Measurements from ENCODE around the gene CENPO.

The CENPO gene

DNA sequence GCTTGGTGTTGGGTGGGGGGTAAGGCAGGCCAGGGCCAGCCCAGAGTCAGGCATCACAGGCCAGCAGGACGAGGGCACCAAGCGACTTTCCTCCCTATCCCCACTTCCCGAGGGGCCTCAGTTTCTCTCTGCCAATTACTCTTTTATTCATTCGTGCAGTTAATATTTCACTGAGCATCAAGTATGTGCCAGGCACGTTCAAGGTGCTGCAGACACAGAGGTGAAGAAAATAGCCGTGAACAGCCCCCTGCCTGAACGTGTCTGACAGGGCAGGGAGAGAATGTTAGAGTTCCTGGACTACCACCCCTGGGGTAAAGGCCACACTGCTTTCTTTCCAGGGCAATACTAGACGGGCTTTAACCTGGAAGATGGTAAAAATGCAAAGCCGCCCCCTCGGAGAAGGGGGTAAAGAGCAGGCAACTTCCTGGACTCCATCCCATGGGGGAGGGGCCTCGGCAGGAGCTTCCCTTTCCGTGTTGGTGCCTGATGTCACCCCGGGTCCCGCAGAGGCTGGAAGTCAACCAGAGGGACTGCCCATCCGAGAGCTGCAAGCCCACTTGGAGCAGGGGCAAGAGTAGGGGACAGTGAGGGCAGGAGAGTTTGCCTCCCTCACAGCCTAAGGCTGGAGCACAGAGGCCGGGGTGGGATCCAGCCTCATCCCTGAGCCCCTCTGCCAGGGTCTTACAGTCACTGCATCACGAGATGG, 47.1 kb downstream of the CENPO start:
- ChIA-PET CTCF (no interaction called here), POLR2A (no interaction called here)
- DNase-seq (ENCODE audit: extremely low spot score): no peak
- TF ChIP-seq HDGF (IDR thresholded peaks at IDR 0.05; ENCODE audit: borderline replicate concordance) (no peak), FOXK2 (IDR thresholded peaks at IDR 0.05) (no peak), LEF1 (IDR thresholded peaks at IDR 0.05; ENCODE audit: borderline replicate concordance) (no peak), NFRKB (IDR thresholded peaks at IDR 0.05) (no peak), SP1 (IDR thresholded peaks at IDR 0.05) (no peak), ZNF384 (IDR thresholded peaks at IDR 0.05) (no peak), ARNT (IDR thresholded peaks at IDR 0.05) (no peak), BHLHE40 (IDR thresholded peaks at IDR 0.05; ENCODE audit: borderline replicate concordance) (no peak), FOXM1 (IDR thresholded peaks at IDR 0.05; ENCODE audit: borderline replicate concordance) (no peak), FOXA1 (IDR thresholded peaks at IDR 0.05) (no peak), SUZ12 (IDR thresholded peaks at IDR 0.05) (no peak), CTBP1 (IDR thresholded peaks at IDR 0.05; ENCODE audit: borderline replicate concordance) (no peak), L3MBTL2 (conservative IDR thresholded peaks at IDR 0.05) (no peak), TARDBP (IDR thresholded peaks at IDR 0.05) (no peak), ELF4 (IDR thresholded peaks at IDR 0.05) (no peak)
- TF ChIP-seq, protein P1, sequence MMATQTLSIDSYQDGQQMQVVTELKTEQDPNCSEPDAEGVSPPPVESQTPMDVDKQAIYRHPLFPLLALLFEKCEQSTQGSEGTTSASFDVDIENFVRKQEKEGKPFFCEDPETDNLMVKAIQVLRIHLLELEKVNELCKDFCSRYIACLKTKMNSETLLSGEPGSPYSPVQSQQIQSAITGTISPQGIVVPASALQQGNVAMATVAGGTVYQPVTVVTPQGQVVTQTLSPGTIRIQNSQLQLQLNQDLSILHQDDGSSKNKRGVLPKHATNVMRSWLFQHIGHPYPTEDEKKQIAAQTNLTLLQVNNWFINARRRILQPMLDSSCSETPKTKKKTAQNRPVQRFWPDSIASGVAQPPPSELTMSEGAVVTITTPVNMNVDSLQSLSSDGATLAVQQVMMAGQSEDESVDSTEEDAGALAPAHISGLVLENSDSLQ (IDR thresholded peaks at IDR 0.05): no peak

DNA sequence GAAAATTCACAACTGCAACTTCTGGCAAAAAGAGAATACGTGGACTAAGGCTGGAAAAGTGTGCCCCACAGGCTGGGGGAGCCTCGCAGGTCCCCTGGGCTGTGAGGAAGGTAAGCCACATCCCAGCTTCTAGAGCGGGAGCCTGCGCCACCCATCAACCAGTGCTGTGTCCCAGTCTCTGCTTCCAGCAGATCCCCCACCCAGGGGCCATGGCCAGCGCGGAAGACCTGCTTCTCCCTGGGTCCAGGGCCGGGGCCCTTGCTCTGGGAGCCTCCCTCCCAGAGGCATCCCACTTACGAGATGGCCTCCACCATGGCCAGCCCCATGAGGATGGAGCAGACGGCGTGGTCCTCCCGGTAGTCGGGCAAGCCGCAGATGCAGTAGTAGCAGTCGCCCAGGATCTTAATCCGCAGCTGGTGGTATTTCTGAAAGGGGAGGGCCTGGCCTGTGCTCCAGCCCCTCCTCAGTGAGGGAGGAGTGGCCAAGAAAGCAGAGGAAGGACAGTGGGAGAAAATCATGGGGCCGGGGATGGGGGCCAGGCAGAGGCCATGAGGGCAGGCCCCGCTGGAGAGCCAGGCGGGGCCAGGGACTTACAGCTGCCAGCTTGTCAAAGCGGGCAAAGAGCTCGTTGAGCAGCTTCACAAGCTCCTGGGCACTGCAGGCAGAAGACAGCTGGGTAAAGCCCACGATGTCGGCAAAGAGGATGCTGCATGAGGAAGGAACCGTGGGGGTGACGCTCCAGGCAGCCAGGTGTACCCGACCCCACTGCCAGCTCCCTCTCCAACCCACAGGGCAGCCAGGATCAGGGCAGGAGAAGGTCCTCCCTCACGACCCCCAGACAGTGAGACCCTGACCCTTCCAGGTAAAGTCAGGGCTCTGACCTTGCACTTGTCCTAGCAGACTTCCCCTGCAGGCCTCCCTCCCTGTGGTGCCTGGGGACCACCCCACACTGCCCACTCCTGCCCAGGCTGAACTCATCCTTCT, 48.0 kb downstream of the CENPO start:
- no peak for DNase-seq (ENCODE audit: extremely low spot score)
- CTCF ChIA-PET: no interaction called here
- no peak for TF ChIP-seq FOXA1 (IDR thresholded peaks at IDR 0.05)
- no peak for TF ChIP-seq L3MBTL2 (conservative IDR thresholded peaks at IDR 0.05)
- no peak for TF ChIP-seq ARNT (IDR thresholded peaks at IDR 0.05)
- no peak for TF ChIP-seq FOXK2 (IDR thresholded peaks at IDR 0.05)
- TF ChIP-seq, protein P1 (IDR thresholded peaks at IDR 0.05): no peak
- POLR2A ChIA-PET: no interaction called here

DNA sequence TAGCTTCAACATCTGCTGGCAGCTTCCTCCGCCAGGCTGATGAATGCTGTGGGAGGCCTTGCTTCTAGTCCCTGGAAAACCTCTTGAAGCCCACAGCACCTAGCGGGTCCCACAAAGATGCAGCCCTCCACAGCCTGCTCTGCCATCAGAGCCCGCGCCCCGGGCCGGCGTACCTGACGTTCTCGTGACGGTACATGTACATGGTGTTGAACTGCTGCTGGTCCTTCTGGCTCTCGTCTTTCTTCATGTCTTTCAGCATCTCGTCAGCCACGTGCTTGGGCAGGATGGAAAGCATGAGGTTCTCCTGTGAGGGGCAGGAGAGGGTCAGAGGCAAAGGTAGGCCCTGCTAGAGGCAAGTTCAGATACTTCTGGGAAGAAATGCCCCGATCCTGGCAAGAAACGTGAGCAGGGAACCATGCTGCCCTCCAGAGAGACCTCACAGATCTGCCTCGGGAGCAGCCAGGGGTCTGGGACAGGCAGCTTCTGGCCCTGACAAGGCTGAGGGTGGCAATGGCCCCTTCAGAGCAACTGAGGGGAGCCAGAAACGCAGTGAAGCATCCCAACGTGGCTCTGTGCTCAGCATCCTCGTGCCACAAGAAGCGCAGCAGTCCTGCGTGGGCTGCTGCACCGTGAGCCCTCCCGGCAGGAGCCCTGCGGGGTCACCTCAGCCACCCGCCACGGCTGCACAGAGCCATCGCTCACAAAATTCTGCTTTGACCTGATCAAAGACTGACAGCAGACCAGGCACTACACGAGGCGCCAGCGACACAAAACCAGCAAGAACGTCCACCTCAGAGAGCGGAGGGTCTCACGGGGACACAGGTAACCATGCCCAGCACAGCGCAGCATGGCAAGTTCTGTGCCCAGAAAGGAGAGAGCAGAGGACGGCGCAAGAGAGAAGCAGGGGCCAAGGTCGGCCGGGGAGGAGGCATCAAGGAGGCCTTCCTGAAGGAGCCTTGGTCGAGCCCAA, 49.1 kb downstream of the CENPO start:
- CTCF ChIA-PET: no interaction called here
- TF ChIP-seq, protein P1 (IDR thresholded peaks at IDR 0.05): no peak
- TF ChIP-seq FOXM1 (IDR thresholded peaks at IDR 0.05; ENCODE audit: borderline replicate concordance): no peak
- no peak for TF ChIP-seq TARDBP (IDR thresholded peaks at IDR 0.05)
- TF ChIP-seq ZNF384 (IDR thresholded peaks at IDR 0.05): no peak
- TF ChIP-seq HDGF (IDR thresholded peaks at IDR 0.05; ENCODE audit: borderline replicate concordance): no peak
- TF ChIP-seq L3MBTL2 (conservative IDR thresholded peaks at IDR 0.05): no peak
- no peak for TF ChIP-seq SP1 (IDR thresholded peaks at IDR 0.05)
- POLR2A ChIA-PET: no interaction called here
- no peak for DNase-seq (ENCODE audit: extremely low spot score)

DNA sequence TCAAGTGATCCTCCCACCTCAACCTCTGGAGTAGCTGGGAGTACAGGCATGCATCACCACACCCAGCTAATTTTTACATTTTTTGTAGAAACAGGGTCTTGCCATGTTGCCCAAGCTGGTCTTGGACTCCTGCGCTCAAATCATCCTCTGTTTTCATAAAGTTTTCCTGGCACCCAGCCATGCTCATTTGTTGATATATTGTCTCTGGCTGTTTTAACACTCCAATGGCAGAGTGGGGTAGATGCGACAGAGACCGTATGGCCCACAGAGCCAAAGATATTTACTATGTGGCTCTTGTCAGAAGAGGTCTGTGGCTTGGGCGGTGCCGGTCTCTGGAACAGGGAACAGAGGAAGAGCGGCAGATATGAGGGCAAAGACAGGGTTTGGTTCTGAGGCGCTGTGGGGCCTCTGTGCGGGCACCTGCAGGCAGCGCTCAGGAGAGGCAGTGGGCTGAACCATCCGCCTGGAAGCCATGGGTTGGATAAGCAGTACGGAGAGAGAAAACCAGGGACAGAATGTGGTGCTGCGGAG, 50.2 kb downstream of the CENPO start:
- no peak for DNase-seq (ENCODE audit: extremely low spot score)
- POLR2A ChIA-PET: no interaction called here
- CTCF ChIA-PET: interaction anchor here (0.6 kb wide), 1 partner anchor 22 kb away, joined by 4 read pairs; no protein-coding TSS in a partner anchor
- TF ChIP-seq L3MBTL2 (conservative IDR thresholded peaks at IDR 0.05) (no peak), NFRKB (IDR thresholded peaks at IDR 0.05) (no peak), ELF4 (IDR thresholded peaks at IDR 0.05) (no peak), FOXK2 (IDR thresholded peaks at IDR 0.05) (no peak), ARNT (IDR thresholded peaks at IDR 0.05) (no peak)

DNA sequence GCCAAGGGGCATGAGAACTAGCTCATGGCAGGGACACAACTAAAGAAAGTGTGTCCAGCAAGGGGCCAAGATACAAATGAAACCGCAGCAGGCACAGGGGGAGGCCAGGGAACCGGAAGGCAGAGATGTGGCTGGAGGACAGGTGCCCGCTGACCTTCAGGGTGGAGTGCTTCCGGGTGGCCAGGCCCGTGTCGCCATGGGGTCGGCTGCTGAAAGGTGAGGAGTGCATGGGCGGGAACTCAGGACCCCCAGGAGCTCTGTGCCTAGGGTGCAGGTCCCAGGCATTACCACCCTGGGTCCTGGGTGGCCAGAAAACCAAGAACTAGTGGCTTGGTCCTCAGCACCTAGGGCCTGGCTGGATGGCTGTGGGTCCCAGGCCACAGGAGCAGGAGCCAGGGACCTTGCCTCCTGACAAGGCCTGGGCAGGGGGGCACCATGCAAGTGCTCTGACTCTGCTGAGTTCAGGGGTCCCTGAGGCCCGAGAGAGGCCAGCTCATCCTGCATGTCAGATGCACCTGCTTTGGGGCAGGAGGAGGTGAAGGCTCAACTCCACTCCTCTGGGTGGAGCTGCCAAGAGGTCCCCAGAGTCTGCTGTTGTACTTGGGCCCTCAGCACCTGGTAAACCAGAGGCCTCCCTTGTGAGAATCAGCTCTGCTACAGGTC, 50.9 kb downstream of the CENPO start:
- DNase-seq (ENCODE audit: extremely low spot score): no peak
- no peak for TF ChIP-seq FOXK2 (IDR thresholded peaks at IDR 0.05)
- no peak for TF ChIP-seq CTBP1 (IDR thresholded peaks at IDR 0.05; ENCODE audit: borderline replicate concordance)
- TF ChIP-seq FOXA1 (IDR thresholded peaks at IDR 0.05): no peak
- TF ChIP-seq ELF4 (IDR thresholded peaks at IDR 0.05): no peak
- no peak for TF ChIP-seq HDGF (IDR thresholded peaks at IDR 0.05; ENCODE audit: borderline replicate concordance)
- TF ChIP-seq ZNF384 (IDR thresholded peaks at IDR 0.05): no peak
- CTCF ChIA-PET: interaction anchor here (0.6 kb wide), 1 partner anchor 23 kb away, joined by 4 read pairs; no protein-coding TSS in a partner anchor
- POLR2A ChIA-PET: no interaction called here
